ENCODE data around the gene TMBIM1.
"Not testable (repeated sequence)": the region's sequence is repeated elsewhere in the genome, so short reads cannot be mapped to it uniquely, and the experiment has no call there.

Gene TMBIM1

DNA sequence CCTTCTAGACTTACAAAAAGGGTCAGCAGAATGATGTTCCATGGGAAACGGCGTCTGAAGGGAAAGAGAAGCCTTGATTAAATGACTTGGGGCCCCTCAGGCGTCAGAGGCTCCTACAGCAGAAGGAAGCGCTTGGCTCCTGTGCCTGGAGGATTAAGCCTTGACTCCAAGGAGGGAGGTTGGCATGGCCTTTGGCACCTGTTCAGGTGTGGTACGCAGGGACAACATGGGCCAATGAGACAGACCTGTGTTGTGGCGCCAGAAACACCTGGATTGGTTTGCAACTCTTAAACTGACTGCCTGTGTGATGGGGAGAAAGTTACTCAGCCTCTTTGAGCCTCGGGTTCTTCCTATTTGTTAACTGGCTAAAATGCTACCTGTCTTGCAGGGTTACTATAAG lies 14.4 kb downstream of the TMBIM1 start:
- DNase-seq (ENCODE audit: low spot score in 2 of 2): no peak
- H3K27me3 ChIP-seq (ENCODE audit: low read depth): no peaks in the 10 kb centered on the region
- no peaks in the 10 kb centered on the region for H3K9me3 ChIP-seq
- H3K4me3 ChIP-seq: no peak overlapping the region
- in situ Hi-C loops (cut with MboI; ENCODE audit: low sequenced_read_pairs): loop anchor here (25.0 kb wide), 1 partner anchor 384 kb away; the partner anchor contains the start of genes BCS1L, RNF25, STK36 and ZNF142
- peaks cover 3% of the 10 kb centered on the region for H3K4me1 ChIP-seq
- peaks cover 66% of the 10 kb centered on the region for H3K36me3 ChIP-seq (replicated peaks)

DNA sequence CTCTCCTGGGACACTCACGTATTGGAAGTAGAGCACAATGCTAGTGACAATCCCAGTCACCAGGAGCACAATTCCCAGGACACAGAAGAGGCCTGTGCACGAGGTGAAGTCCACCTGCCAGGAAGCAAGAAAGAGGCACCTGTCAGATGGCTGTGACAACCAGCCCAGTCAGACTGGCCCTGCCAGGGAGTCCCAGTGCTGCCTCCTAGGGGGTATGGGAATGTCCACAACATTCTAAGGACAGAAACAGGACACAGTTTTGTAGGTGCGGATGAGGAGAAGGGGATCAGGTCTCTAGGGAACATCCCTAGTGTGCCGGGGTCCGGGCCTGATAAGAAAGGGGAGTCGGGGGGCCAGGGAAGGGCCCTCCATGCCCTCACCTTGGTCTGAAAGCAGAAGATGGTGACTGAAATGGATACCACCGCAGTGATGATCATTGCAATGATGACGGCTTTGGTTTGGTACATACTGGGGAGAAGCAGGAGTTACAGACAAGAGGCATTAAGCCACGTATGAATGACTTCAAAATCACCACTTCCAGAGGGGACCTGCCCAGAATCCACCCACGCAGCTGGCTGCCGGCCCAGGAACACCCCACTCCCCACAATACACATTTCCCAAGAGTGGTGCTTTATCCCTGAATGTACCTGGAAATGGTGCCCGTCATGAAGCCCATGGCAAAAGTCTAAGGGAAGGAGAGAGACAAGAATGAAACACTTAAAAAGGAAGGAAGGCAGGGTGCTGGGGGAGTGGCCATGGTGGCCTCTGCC lies 15.1 kb downstream of the TMBIM1 start:
- Histone ChIP-seq H3K9me3 (no peaks in the 10 kb centered on the region), H3K4me1 (peaks cover 8% of the 10 kb centered on the region), H3K36me3 (replicated peaks) (peaks cover 70% of the 10 kb centered on the region), H3K4me3 (no peak overlapping the region), H3K27me3 (ENCODE audit: low read depth) (no peaks in the 10 kb centered on the region)
- DNase-seq (ENCODE audit: low spot score in 2 of 2): no peak
- in situ Hi-C loops (cut with MboI; ENCODE audit: low sequenced_read_pairs): loop anchor here (25.0 kb wide), 1 partner anchor 385 kb away; the partner anchor contains the start of genes BCS1L, RNF25, STK36 and ZNF142

GRCh38 chr2:218275371-218276072 lies 16.8 kb downstream of the TMBIM1 start:
- Histone ChIP-seq H3K36me3 (replicated peaks) (peaks cover 70% of the 10 kb centered on the region), H3K9me3 (no peaks in the 10 kb centered on the region), H3K4me3 (no peak overlapping the region), H3K27me3 (ENCODE audit: low read depth) (no peaks in the 10 kb centered on the region), H3K4me1 (peaks cover 14% of the 10 kb centered on the region)
- in situ Hi-C loops (cut with MboI; ENCODE audit: low sequenced_read_pairs): loop anchor here (25.0 kb wide), 1 partner anchor 387 kb away; the partner anchor contains the start of genes BCS1L, RNF25, STK36 and ZNF142
- no peak for DNase-seq (ENCODE audit: low spot score in 2 of 2)

- H3K27me3 ChIP-seq (ENCODE audit: low read depth): no peaks in the 10 kb centered on the region
- H3K36me3 ChIP-seq (replicated peaks): peaks cover 63% of the 10 kb centered on the region
- H3K9me3 ChIP-seq: no peaks in the 10 kb centered on the region
- no peak for DNase-seq (ENCODE audit: low spot score in 2 of 2)
- in situ Hi-C loops (cut with MboI; ENCODE audit: low sequenced_read_pairs): no loop called here
- H3K4me1 ChIP-seq: peaks cover 14% of the 10 kb centered on the region
- H3K4me3 ChIP-seq: no peak overlapping the region
Measured at GRCh38 chr2:218274586-218274985, 17.7 kb downstream of the TMBIM1 start.

DNA sequence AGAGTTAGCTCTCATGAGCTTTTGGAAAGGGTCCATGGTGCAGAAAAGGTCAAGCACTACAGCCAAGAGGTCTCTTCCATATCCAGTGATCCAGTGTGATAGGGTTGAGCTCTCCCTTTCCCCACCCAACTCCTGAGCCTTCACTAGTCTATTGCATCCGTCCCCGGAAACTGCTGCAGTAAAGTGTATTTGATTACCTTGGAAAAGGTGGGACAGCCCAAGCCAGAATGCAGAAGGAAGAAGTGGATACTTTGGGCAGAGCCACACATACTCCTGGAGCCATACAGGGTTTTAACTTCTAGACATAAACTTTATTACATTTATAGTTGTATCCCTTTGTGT lies 18.4 kb downstream of the TMBIM1 start:
- in situ Hi-C loops (cut with MboI; ENCODE audit: low sequenced_read_pairs): no loop called here
- Histone ChIP-seq H3K27me3 (ENCODE audit: low read depth) (no peaks in the 10 kb centered on the region), H3K36me3 (replicated peaks) (peaks cover 58% of the 10 kb centered on the region), H3K4me1 (peaks cover 14% of the 10 kb centered on the region), H3K9me3 (no peaks in the 10 kb centered on the region), H3K4me3 (no peak overlapping the region)
- DNase-seq (ENCODE audit: low spot score in 2 of 2): no peak

GRCh38 chr2:218273214-218273907 lies 18.9 kb downstream of the TMBIM1 start:
- Histone ChIP-seq H3K4me1 (peaks cover 14% of the 10 kb centered on the region), H3K36me3 (replicated peaks) (peaks cover 56% of the 10 kb centered on the region)
- H3K27me3 ChIP-seq (ENCODE audit: low read depth); DNase-seq (ENCODE audit: low spot score in 2 of 2); H3K4me3 ChIP-seq; in situ Hi-C loops (cut with MboI; ENCODE audit: low sequenced_read_pairs); H3K9me3 ChIP-seq: not testable (repeated sequence)

GRCh38 chr2:218272531-218273212 lies 19.6 kb downstream of the TMBIM1 start:
- no peak overlapping the region for H3K4me3 ChIP-seq
- peaks cover 53% of the 10 kb centered on the region for H3K36me3 ChIP-seq (replicated peaks)
- peak; percentile 94 to 96 for DNase-seq (ENCODE audit: low spot score in 2 of 2)
- no peaks in the 10 kb centered on the region for H3K9me3 ChIP-seq
- H3K27me3 ChIP-seq (ENCODE audit: low read depth): no peaks in the 10 kb centered on the region
- H3K4me1 ChIP-seq: peaks cover 14% of the 10 kb centered on the region
- in situ Hi-C loops (cut with MboI; ENCODE audit: low sequenced_read_pairs): no loop called here

- DNase-seq (ENCODE audit: low spot score in 2 of 2): no peak
- Histone ChIP-seq H3K4me1 (peaks cover 14% of the 10 kb centered on the region), H3K4me3 (peak overlapping the region; percentile 89; the same call in 1 of the 2 replicates), H3K9me3 (no peaks in the 10 kb centered on the region), H3K27me3 (ENCODE audit: low read depth) (no peaks in the 10 kb centered on the region), H3K36me3 (replicated peaks) (peaks cover 53% of the 10 kb centered on the region)
- in situ Hi-C loops (cut with MboI; ENCODE audit: low sequenced_read_pairs): no loop called here
Measured at GRCh38 chr2:218271865-218272530, 20.3 kb downstream of the TMBIM1 start.

- in situ Hi-C loops (cut with MboI; ENCODE audit: low sequenced_read_pairs): no loop called here
- Histone ChIP-seq H3K27me3 (ENCODE audit: low read depth) (no peaks in the 10 kb centered on the region), H3K4me3 (peak overlapping the region; percentile 89), H3K36me3 (replicated peaks) (peaks cover 53% of the 10 kb centered on the region), H3K9me3 (no peaks in the 10 kb centered on the region), H3K4me1 (peaks cover 14% of the 10 kb centered on the region)
- DNase-seq (ENCODE audit: low spot score in 2 of 2): no peak
Measured at GRCh38 chr2:218271487-218271797, 20.9 kb downstream of the TMBIM1 start.

- no peaks in the 10 kb centered on the region for H3K27me3 ChIP-seq (ENCODE audit: low read depth)
Measured at GRCh38 chr2:218270721-218271486, 21.4 kb downstream of the TMBIM1 start.

GRCh38 chr2:218269900-218270720 lies 22.2 kb downstream of the TMBIM1 start, which contains the start of the genes AAMP and PNKD:
AAMP (minus strand) TSS chr2:218270137; CDS start chr2:218270086, 51 bp downstream.
PNKD (plus strand) TSS chr2:218270519; CDS start chr2:218270536, 17 bp downstream.
- peaks cover 14% of the 10 kb centered on the region for H3K4me1 ChIP-seq

More at GRCh38 chr2:218270721-218271486, 21.4 kb downstream of the TMBIM1 start:
- in situ Hi-C loops (cut with MboI; ENCODE audit: low sequenced_read_pairs): no loop called here
- H3K36me3 ChIP-seq (replicated peaks): peaks cover 53% of the 10 kb centered on the region
- H3K4me3 ChIP-seq: peak overlapping the region; percentile 89
- peaks cover 14% of the 10 kb centered on the region for H3K4me1 ChIP-seq
- DNase-seq (ENCODE audit: low spot score in 2 of 2): peak in 1 of 2 experiments; percentile 3
- no peaks in the 10 kb centered on the region for H3K9me3 ChIP-seq

DNA sequence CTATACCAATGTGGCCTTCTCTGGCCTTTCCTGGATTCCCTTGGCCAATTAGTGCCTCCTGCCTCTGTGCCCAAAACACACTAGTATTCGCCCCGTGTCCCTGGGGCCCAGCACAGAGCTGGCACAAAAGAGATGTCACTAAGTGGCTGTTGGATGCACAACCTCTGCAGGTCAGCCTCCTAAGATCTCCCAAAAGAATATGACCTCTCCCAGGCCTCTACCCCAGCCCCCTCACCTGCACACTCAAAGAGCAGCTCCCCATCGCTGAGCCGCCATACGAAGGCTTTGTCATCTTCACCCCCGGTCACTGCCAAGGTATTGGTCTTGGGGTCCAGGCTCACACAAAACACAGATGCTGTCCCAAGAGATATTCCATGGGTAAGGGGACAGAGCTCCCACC lies 25.0 kb downstream of the TMBIM1 start:
- H3K36me3 ChIP-seq (replicated peaks): peaks cover 41% of the 10 kb centered on the region
- H3K4me3 ChIP-seq: no peak overlapping the region
- no peaks in the 10 kb centered on the region for H3K27me3 ChIP-seq (ENCODE audit: low read depth)
- DNase-seq (ENCODE audit: low spot score in 2 of 2): no peak
- no peaks in the 10 kb centered on the region for H3K9me3 ChIP-seq
- peaks cover 6% of the 10 kb centered on the region for H3K4me1 ChIP-seq
- in situ Hi-C loops (cut with MboI; ENCODE audit: low sequenced_read_pairs): no loop called here

More at GRCh38 chr2:218269900-218270720, 22.2 kb downstream of the TMBIM1 start, which contains the start of the genes AAMP and PNKD:
- Histone ChIP-seq H3K27me3 (ENCODE audit: low read depth) (no peaks in the 10 kb centered on the region), H3K36me3 (replicated peaks) (peaks cover 52% of the 10 kb centered on the region), H3K9me3 (no peaks in the 10 kb centered on the region), H3K4me3 (peak within 1 kb of the TSS; percentile 89)
- DNase-seq (ENCODE audit: low spot score in 2 of 2): peak; percentile 98 to 100
- in situ Hi-C loops (cut with MboI; ENCODE audit: low sequenced_read_pairs): no loop called here

Measured in HAP-1 (cell line).